HG03439 (cell line): ENCODE data around the gene HEATR1.
"Not testable (repeated sequence)": the region's sequence is repeated elsewhere in the genome, so short reads cannot be mapped to it uniquely, and the experiment has no call there.

Experiments
- ATAC-seq: cut with Tn5 transposase; IDR thresholded peaks from one replicate; pipeline ENCODE4 v1.9.1; 2021; ENCODE audit warnings: mild to moderate bottlenecking, moderate library complexity; ENCODE audit not compliant: unreplicated experiment

Gene HEATR1

GRCh38 chr1:236602171-236602570 is 2.1 kb downstream of the HEATR1 start:
- ATAC-seq: no peak

GRCh38 chr1:236590553-236591150 is 13.7 kb downstream of the HEATR1 start:
- no peak for ATAC-seq

GRCh38 chr1:236589531-236589930 is 14.8 kb downstream of the HEATR1 start:
- no peak for ATAC-seq

- no peak for ATAC-seq
These were observed 22.8 kb downstream of the HEATR1 start for GRCh38 chr1:236581528-236581927.

GRCh38 chr1:236580404-236580803 is 23.9 kb downstream of the HEATR1 start:
- not testable (repeated sequence) for ATAC-seq

GRCh38 chr1:236578661-236579060 is 25.7 kb downstream of the HEATR1 start:
- no peak for ATAC-seq

GRCh38 chr1:236577041-236577440 is 27.3 kb downstream of the HEATR1 start:
- not testable (repeated sequence) for ATAC-seq

GRCh38 chr1:236576004-236576403 is 28.3 kb downstream of the HEATR1 start:
- no peak for ATAC-seq

GRCh38 chr1:236575523-236575922 is 28.8 kb downstream of the HEATR1 start:
- no peak for ATAC-seq

GRCh38 chr1:236568285-236568894 is 35.9 kb downstream of the HEATR1 start:
- no peak for ATAC-seq

- no peak for ATAC-seq
These were observed 38.8 kb downstream of the HEATR1 start for GRCh38 chr1:236565530-236565929.

- ATAC-seq: no peak
These were observed 42.3 kb downstream of the HEATR1 start for GRCh38 chr1:236561976-236562375.

- no peak for ATAC-seq
These were observed 44.0 kb downstream of the HEATR1 start for GRCh38 chr1:236560213-236560771.

- ATAC-seq: no peak
These were observed 45.5 kb downstream of the HEATR1 start for GRCh38 chr1:236558846-236559245.

GRCh38 chr1:236558081-236558480 is 46.2 kb downstream of the HEATR1 start:
- no peak for ATAC-seq

- ATAC-seq: no peak
These were observed 47.7 kb downstream of the HEATR1 start for GRCh38 chr1:236556606-236557005.

- no peak for ATAC-seq
These were observed 50.9 kb downstream of the HEATR1 start for GRCh38 chr1:236553370-236553769.

- no peak for ATAC-seq
These were observed 51.4 kb downstream of the HEATR1 start for GRCh38 chr1:236552901-236553300.

- no peak for ATAC-seq
These were observed 52.2 kb downstream of the HEATR1 start for GRCh38 chr1:236552096-236552495.

- no peak for ATAC-seq
These were observed 53.1 kb downstream of the HEATR1 start for GRCh38 chr1:236550961-236551851.

GRCh38 chr1:236548452-236548851 is 55.9 kb downstream of the HEATR1 start:
- no peak for ATAC-seq
